Measurements from ENCODE around the gene EPHB1. TPM values are rescaled to one million over a fixed set of nuclear protein-coding genes. Genes with fewer than 3 reads are reported as not detected.

Gene EPHB1
- total and polyA plus RNA-seq, 2 of the 13 experiments (the other 11 are each of a cell fraction or from before 2014, with no cell fraction given), result 0.07 to 0.21 TPM

GRCh38 chr3:134881305-134881704 lies 86.2 kb downstream of the EPHB1 start:
- WGBS (ENCODE audit: low lambda C conversion rate), result 14% methylated on average over 4 of the region's 4 CpGs
- H3K79me2 ChIP-seq (ENCODE audit: insufficient read depth, low read length), result no peaks in the 10 kb centered on the region
- ChIA-PET CTCF (ENCODE audit: low intra/inter-chr PET ratio, low total read pairs) (no interaction called here), POLR2A (no interaction called here)
- DNase-seq (ENCODE audit: low spot score) (no peak), ATAC-seq (no peak), FAIRE-seq (no peak)
- H3K36me3 ChIP-seq (replicated peaks in 1 of 2; ENCODE audit: control insufficient read depth in 1 of 2, insufficient read depth in 2 of 2, low read length in 2 of 2), result no peaks in the 10 kb centered on the region
- no TSS peak for BruUV-seq (replicated peaks)
- H4K20me1 ChIP-seq (ENCODE audit: insufficient read depth, low read length), result no peaks in the 10 kb centered on the region
- H2AFZ ChIP-seq (ENCODE audit: low read length), result no peak overlapping the region
- no peak overlapping the region for H3K4me3 ChIP-seq (replicated peaks in 1 of 3; ENCODE audit: insufficient read depth in 1 of 3, low read depth in 2 of 3, low read length in 3 of 3)
- in situ Hi-C loops (cut with HindIII; ENCODE audit: extremely low pct_ligation_motif_present, low pct_unique_long_range_greater_than_20kb), result no loop called here
- H3K9ac ChIP-seq (ENCODE audit: insufficient read depth, low read depth, low read length), result no peak overlapping the region
- no peaks in the 10 kb centered on the region for H3K4me1 ChIP-seq (ENCODE audit: insufficient read depth, low read length)
- H3K4me2 ChIP-seq (ENCODE audit: low read depth, low read length), result no peak overlapping the region
- no peak overlapping the region for H3K27ac ChIP-seq (ENCODE audit: extremely low read length, insufficient read depth, low read length)
- TF ChIP-seq SOX6 (IDR thresholded peaks at IDR 0.05) (no peak), SOX6 (CRISPR knock-in tag; IDR thresholded peaks at IDR 0.05) (no peak), NR2F2 (IDR thresholded peaks at IDR 0.05; ENCODE audit: borderline replicate concordance, low read depth) (no peak), ZKSCAN1 (IDR thresholded peaks at IDR 0.05; ENCODE audit: low read length) (no peak), ZNF232 (CRISPR knock-in tag; IDR thresholded peaks at IDR 0.05; ENCODE audit: borderline replicate concordance) (no peak), ZNF703 (CRISPR knock-in tag; IDR thresholded peaks at IDR 0.05; ENCODE audit: borderline replicate concordance) (no peak), ZNF329 (CRISPR knock-in tag; IDR thresholded peaks at IDR 0.05; ENCODE audit: low read depth) (no peak), PREB (CRISPR knock-in tag; IDR thresholded peaks at IDR 0.05) (no peak), EEA1 (CRISPR knock-in tag; IDR thresholded peaks at IDR 0.05; ENCODE audit: borderline replicate concordance) (no peak), MXD3 (CRISPR knock-in tag; IDR thresholded peaks at IDR 0.05) (no peak)
- TF ChIP-seq, protein P1, sequence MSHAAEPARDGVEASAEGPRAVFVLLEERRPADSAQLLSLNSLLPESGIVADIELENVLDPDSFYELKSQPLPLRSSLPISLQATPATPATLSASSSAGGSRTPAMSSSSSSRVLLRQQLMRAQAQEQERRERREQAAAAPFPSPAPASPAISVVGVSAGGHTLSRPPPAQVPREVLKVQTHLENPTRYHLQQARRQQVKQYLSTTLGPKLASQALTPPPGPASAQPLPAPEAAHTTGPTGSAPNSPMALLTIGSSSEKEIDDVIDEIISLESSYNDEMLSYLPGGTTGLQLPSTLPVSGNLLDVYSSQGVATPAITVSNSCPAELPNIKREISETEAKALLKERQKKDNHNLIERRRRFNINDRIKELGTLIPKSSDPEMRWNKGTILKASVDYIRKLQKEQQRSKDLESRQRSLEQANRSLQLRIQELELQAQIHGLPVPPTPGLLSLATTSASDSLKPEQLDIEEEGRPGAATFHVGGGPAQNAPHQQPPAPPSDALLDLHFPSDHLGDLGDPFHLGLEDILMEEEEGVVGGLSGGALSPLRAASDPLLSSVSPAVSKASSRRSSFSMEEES (CRISPR knock-in tag; IDR thresholded peaks at IDR 0.05), result no peak
- intact Hi-C loops (cut with micrococcal nuclease; ENCODE audit: unreplicated experiment), result no loop called here
- no peaks in the 10 kb centered on the region for H3K27me3 ChIP-seq (ENCODE audit: control insufficient read depth in 1 of 2, insufficient read depth in 2 of 2, low read length in 2 of 2)
- no peaks in the 10 kb centered on the region for H3K9me3 ChIP-seq (ENCODE audit: low read length)
